ENCODE data around the gene TAF10.

DNA sequence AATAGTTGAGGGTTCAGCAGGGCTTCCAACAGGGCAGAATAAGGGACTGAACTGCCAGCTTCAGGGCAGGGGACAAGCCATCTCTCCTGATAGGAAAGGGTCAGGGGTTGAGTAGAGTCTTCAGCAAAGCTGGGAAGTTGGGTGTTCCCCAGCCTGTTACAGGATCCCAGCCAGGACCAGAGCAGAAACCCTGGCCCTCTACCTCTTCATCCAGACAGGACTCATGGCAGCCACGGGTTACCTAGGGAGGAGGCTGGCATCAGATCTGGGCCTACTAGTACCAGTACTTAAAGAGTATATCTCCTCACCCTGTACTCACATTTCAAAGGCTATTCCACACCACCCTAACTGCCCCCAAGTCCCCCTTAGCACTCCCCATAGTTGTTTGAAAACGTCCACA is 2.4 kb upstream of the TAF10 start:
- TF ChIP-seq, protein P1, sequence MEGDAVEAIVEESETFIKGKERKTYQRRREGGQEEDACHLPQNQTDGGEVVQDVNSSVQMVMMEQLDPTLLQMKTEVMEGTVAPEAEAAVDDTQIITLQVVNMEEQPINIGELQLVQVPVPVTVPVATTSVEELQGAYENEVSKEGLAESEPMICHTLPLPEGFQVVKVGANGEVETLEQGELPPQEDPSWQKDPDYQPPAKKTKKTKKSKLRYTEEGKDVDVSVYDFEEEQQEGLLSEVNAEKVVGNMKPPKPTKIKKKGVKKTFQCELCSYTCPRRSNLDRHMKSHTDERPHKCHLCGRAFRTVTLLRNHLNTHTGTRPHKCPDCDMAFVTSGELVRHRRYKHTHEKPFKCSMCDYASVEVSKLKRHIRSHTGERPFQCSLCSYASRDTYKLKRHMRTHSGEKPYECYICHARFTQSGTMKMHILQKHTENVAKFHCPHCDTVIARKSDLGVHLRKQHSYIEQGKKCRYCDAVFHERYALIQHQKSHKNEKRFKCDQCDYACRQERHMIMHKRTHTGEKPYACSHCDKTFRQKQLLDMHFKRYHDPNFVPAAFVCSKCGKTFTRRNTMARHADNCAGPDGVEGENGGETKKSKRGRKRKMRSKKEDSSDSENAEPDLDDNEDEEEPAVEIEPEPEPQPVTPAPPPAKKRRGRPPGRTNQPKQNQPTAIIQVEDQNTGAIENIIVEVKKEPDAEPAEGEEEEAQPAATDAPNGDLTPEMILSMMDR (conservative IDR thresholded peaks at IDR 0.05), result no peak
- TF ChIP-seq EZH2 (IDR thresholded peaks at IDR 0.05; ENCODE audit: low read depth), result no peak

Measured in PC-9 (cell line).